Neural progenitor cell (in vitro differentiated cells): ENCODE data around the gene FAF1. TPM values are rescaled to one million over a fixed set of nuclear protein-coding genes. Genes with fewer than 3 reads are reported as not detected.

Source experiments
- DNase-seq: peaks from one replicate; pipeline ENCODE4 v3.0.0-alpha.2; 2016; ENCODE audit warnings: low spot score
- H2AFZ ChIP-seq: fragments of 200-600 bp; sonication (generic); replicated peaks from 2 replicates; pipeline ENCODE4 v1.6.1; 2016; ENCODE audit warnings: antibody characterized with exemption
- H3F3A ChIP-seq: fragments of 200-600 bp; sonication (generic); 2 replicates; pipeline ENCODE4 v1.6.1; 2016; ENCODE audit warnings: antibody characterized with exemption, low read depth
- H3K27ac ChIP-seq: fragments of 200-600 bp; sonication (generic); 2 replicates; pipeline ENCODE4 v1.5.1; 2016; ENCODE audit warnings: mild to moderate bottlenecking
- H3K27me3 ChIP-seq: fragments of 200-600 bp; sonication (generic); 2 replicates; pipeline ENCODE4 v1.6.1; 2016; ENCODE audit warnings: mild to moderate bottlenecking, moderate library complexity
- H3K36me3 ChIP-seq: fragments of 200-600 bp; sonication (generic); 2 replicates; pipeline ENCODE4 v1.5.1; 2016
- H3K4me1 ChIP-seq: fragments of 200-600 bp; sonication (generic); 2 replicates; pipeline ENCODE4 v1.6.1; 2016; ENCODE audit warnings: mixed run types
- H3K4me2 ChIP-seq: fragments of 200-600 bp; sonication (generic); 2 replicates; pipeline ENCODE4 v1.6.1; 2016
- H3K4me3 ChIP-seq: fragments of 200-600 bp; sonication (generic); 2 replicates; pipeline ENCODE4 v1.5.1; 2016
- H3K79me2 ChIP-seq: fragments of 200-600 bp; sonication (generic); 2 replicates; pipeline ENCODE4 v1.6.1; 2016; ENCODE audit warnings: low read depth
- H3K9ac ChIP-seq: fragments of 200-600 bp; sonication (generic); 2 replicates; pipeline ENCODE4 v1.6.1; 2016
- H3K9me3 ChIP-seq: fragments of 200-600 bp; sonication (generic); 2 replicates; pipeline ENCODE4 v1.5.1; 2016; ENCODE audit warnings: low read depth
- H4K20me1 ChIP-seq: fragments of 200-600 bp; sonication (generic); 2 replicates; pipeline ENCODE4 v1.6.1; 2016; ENCODE audit warnings: low read depth
- H3K27ac Mint-ChIP-seq: 3 replicates; pipeline ENCODE4 v1.8.0; 2021; ENCODE audit warnings: mixed read lengths
- H3K27me3 Mint-ChIP-seq: 2 replicates; pipeline ENCODE4 v1.8.0; 2022; ENCODE audit warnings: low read depth, mild to moderate bottlenecking, inconsistent platforms, moderate library complexity, mixed read lengths; ENCODE audit not compliant: insufficient read depth
- H3K36me3 Mint-ChIP-seq: 3 replicates; pipeline ENCODE4 v1.8.0; 2021; ENCODE audit warnings: mixed read lengths
- H3K4me1 Mint-ChIP-seq: 3 replicates; pipeline ENCODE4 v1.8.0; 2021; ENCODE audit warnings: mixed read lengths
- H3K4me3 Mint-ChIP-seq: 3 replicates; pipeline ENCODE4 v1.8.0; 2021; ENCODE audit warnings: mild to moderate bottlenecking, moderate library complexity, mixed read lengths
- H3K9me3 Mint-ChIP-seq: 3 replicates; pipeline ENCODE4 v1.8.0; 2020; ENCODE audit warnings: mixed read lengths
- CTCF ChIP-seq: fragments of 200-600 bp; sonication (generic); IDR thresholded peaks from 2 replicates; pipeline ENCODE4 v1.5.1; 2017; ENCODE audit warnings: antibody characterized with exemption, mild to moderate bottlenecking
- EZH2 ChIP-seq: fragments of 200-600 bp; sonication (generic); IDR thresholded peaks from 2 replicates; pipeline ENCODE4 v1.6.1; 2017; ENCODE audit warnings: antibody characterized with exemption, mild to moderate bottlenecking, moderate library complexity
- EZH2phosphoT487 ChIP-seq: fragments of 200-600 bp; sonication (generic); IDR thresholded peaks from 2 replicates; pipeline ENCODE4 v1.6.1; 2017; ENCODE audit warnings: antibody characterized with exemption
- total RNA-seq: library from RNA; depleted of rRNA; stranded (reverse); fragments of >200 nt; gene quantifications from 2 replicates; pipeline ENCODE4 v1.2.3, GENCODE V29; 2015; ENCODE audit warnings: low replicate concordance

Gene FAF1
- total RNA-seq, 1 donor from 2014 or later = 103 TPM

- H3K27me3 ChIP-seq = no peaks in the 10 kb centered on the region
- H3K36me3 ChIP-seq = no peaks in the 10 kb centered on the region
- Mint-ChIP-seq H3K27ac (no peak overlapping the region), H3K4me1 (no peaks in the 10 kb centered on the region), H3K36me3 (peaks cover 10% of the 10 kb centered on the region), H3K4me3 (no peak overlapping the region), H3K27me3 (peaks cover 3% of the 10 kb centered on the region), H3K9me3 (peaks cover 27% of the 10 kb centered on the region)
- TF ChIP-seq EZH2phosphoT487 = no peak
- no peak for TF ChIP-seq CTCF
- no peak for TF ChIP-seq EZH2
- no peak for DNase-seq
- no peak overlapping the region for H3K9ac ChIP-seq
- H3K79me2 ChIP-seq = peaks cover 72% of the 10 kb centered on the region
- H3K27ac ChIP-seq = no peak overlapping the region
- no peak overlapping the region for H3K4me3 ChIP-seq
- H3K4me1 ChIP-seq = no peaks in the 10 kb centered on the region
- H3K4me2 ChIP-seq = no peak overlapping the region
- H3F3A ChIP-seq = no peaks in the 10 kb centered on the region
- no peaks in the 10 kb centered on the region for H3K9me3 ChIP-seq
- no peak overlapping the region for H2AFZ ChIP-seq
- no peaks in the 10 kb centered on the region for H4K20me1 ChIP-seq
These were observed 147.7 kb downstream of the FAF1 start for GRCh38 chr1:50812346-50812745.

GRCh38 chr1:50808296-50808695 lies 151.8 kb downstream of the FAF1 start:
- Mint-ChIP-seq H3K4me1 (no peaks in the 10 kb centered on the region), H3K27me3 (peaks cover 3% of the 10 kb centered on the region), H3K4me3 (no peak overlapping the region), H3K9me3 (peaks cover 32% of the 10 kb centered on the region), H3K36me3 (peaks cover 10% of the 10 kb centered on the region), H3K27ac (no peak overlapping the region)
- no peak overlapping the region for H3K4me3 ChIP-seq
- no peaks in the 10 kb centered on the region for H4K20me1 ChIP-seq
- no peaks in the 10 kb centered on the region for H3K4me1 ChIP-seq
- no peaks in the 10 kb centered on the region for H3K36me3 ChIP-seq
- no peak overlapping the region for H3K9ac ChIP-seq
- no peaks in the 10 kb centered on the region for H3K9me3 ChIP-seq
- H3K79me2 ChIP-seq = peaks cover 80% of the 10 kb centered on the region
- no peak overlapping the region for H3K4me2 ChIP-seq
- H3K27ac ChIP-seq = no peak overlapping the region
- no peaks in the 10 kb centered on the region for H3K27me3 ChIP-seq
- DNase-seq = no peak
- TF ChIP-seq EZH2 (no peak), EZH2phosphoT487 (no peak), CTCF (no peak)
- no peaks in the 10 kb centered on the region for H3F3A ChIP-seq
- H2AFZ ChIP-seq = no peak overlapping the region

DNA sequence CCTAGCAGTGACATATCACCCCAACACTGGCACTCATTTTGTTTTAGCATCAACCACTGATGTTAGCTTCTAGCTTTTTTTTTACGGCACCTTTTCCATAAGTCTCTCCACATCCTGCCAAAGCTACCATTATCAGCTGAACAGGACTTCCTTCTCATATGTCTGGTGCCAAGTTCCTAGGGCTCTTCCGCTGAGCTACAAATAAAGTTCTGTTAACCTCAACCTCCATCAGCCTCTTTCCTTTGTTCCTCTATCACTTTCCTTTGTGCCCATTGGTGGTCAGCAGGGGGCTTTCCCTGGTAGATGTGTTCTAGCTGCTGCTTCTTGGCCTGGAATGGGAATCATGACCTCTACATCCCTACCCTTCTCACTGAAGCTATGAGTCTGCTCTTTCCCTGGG lies 163.8 kb downstream of the FAF1 start:
- Histone ChIP-seq H3K27ac (no peak overlapping the region), H3K27me3 (no peaks in the 10 kb centered on the region), H3K4me1 (peaks cover 21% of the 10 kb centered on the region), H3K4me2 (no peak overlapping the region), H3K9me3 (no peaks in the 10 kb centered on the region), H2AFZ (no peak overlapping the region), H3K79me2 (no peaks in the 10 kb centered on the region), H3K4me3 (no peak overlapping the region), H3K36me3 (no peaks in the 10 kb centered on the region), H3K9ac (no peak overlapping the region), H4K20me1 (peaks cover 13% of the 10 kb centered on the region), H3F3A (no peaks in the 10 kb centered on the region)
- Mint-ChIP-seq H3K27ac (no peak overlapping the region), H3K36me3 (no peaks in the 10 kb centered on the region), H3K4me3 (no peak overlapping the region), H3K4me1 (peaks cover 10% of the 10 kb centered on the region), H3K27me3 (peaks cover 4% of the 10 kb centered on the region), H3K9me3 (no peaks in the 10 kb centered on the region)
- no peak for DNase-seq
- TF ChIP-seq EZH2phosphoT487 = no peak
- TF ChIP-seq EZH2 = no peak
- no peak for TF ChIP-seq CTCF
